Hepatocyte (in vitro differentiated cells): ENCODE results near the gene DIAPH2. TPM values are rescaled to one million over a fixed set of nuclear protein-coding genes. Genes with fewer than 3 reads are reported as not detected.
"Not testable (repeated sequence)": the region's sequence is repeated elsewhere in the genome, so short reads cannot be mapped to it uniquely, and the experiment has no call there.

Source experiments
- DNase-seq: peaks from one replicate; pipeline ENCODE4 v3.0.0-alpha.2; 2016; ENCODE audit warnings: low spot score
- H2AFZ ChIP-seq: fragments of 200-600 bp; sonication (generic); 2 replicates; pipeline ENCODE4 v1.6.0; 2016; ENCODE audit warnings: antibody characterized with exemption, mild to moderate bottlenecking
- H3K27ac ChIP-seq: fragments of 200-600 bp; sonication (generic); 2 replicates; pipeline ENCODE4 v1.5.1; 2016; ENCODE audit warnings: mild to moderate bottlenecking
- H3K27me3 ChIP-seq: fragments of 200-600 bp; sonication (generic); 2 replicates; pipeline ENCODE4 v1.6.1; 2016
- H3K36me3 ChIP-seq: fragments of 200-600 bp; sonication (generic); replicated peaks from 2 replicates; pipeline ENCODE4 v1.5.1; 2016; ENCODE audit warnings: low read depth; ENCODE audit not compliant: insufficient read depth
- H3K4me1 ChIP-seq: fragments of 200-600 bp; sonication (generic); 2 replicates; pipeline ENCODE4 v1.5.1; 2016; ENCODE audit warnings: mild to moderate bottlenecking, moderate library complexity; ENCODE audit not compliant: insufficient read depth
- H3K4me2 ChIP-seq: fragments of 200-600 bp; sonication (generic); 2 replicates; pipeline ENCODE4 v1.6.0; 2016
- H3K4me3 ChIP-seq: fragments of 200-600 bp; sonication (generic); 2 replicates; pipeline ENCODE4 v1.5.1; 2016; ENCODE audit warnings: mild to moderate bottlenecking
- H3K79me2 ChIP-seq: fragments of 200-600 bp; sonication (generic); 2 replicates; pipeline ENCODE4 v1.6.0; 2017; ENCODE audit warnings: mild to moderate bottlenecking
- H3K9me2 ChIP-seq: fragments of 200-600 bp; sonication (generic); replicated peaks from 2 replicates; pipeline ENCODE4 v1.6.0; 2017; ENCODE audit warnings: mild to moderate bottlenecking; ENCODE audit not compliant: insufficient read depth
- H3K9me3 ChIP-seq: fragments of 200-600 bp; sonication (generic); 2 replicates; pipeline ENCODE4 v1.5.1; 2016; ENCODE audit warnings: low read depth, mild to moderate bottlenecking
- H4K20me1 ChIP-seq: fragments of 200-600 bp; sonication (generic); 2 replicates; pipeline ENCODE4 v1.6.0; 2016; ENCODE audit warnings: mild to moderate bottlenecking; ENCODE audit not compliant: insufficient read depth, poor library complexity, severe bottlenecking
- CTCF ChIP-seq: fragments of 200-600 bp; sonication (generic); IDR thresholded peaks from 2 replicates; pipeline ENCODE4 v1.5.1; 2016; ENCODE audit warnings: antibody characterized with exemption, mild to moderate bottlenecking; ENCODE audit not compliant: poor library complexity
- EZH2 ChIP-seq: fragments of 200-600 bp; sonication (generic); IDR thresholded peaks from 2 replicates; pipeline ENCODE4 v1.6.1; 2016; ENCODE audit warnings: antibody characterized with exemption, mild to moderate bottlenecking, borderline replicate concordance
- EZH2phosphoT487 ChIP-seq: fragments of 200-600 bp; sonication (generic); IDR thresholded peaks from one replicate; pipeline ENCODE4 v1.6.1; 2018; ENCODE audit warnings: antibody characterized with exemption, mild to moderate bottlenecking, low read depth, moderate library complexity; ENCODE audit not compliant: unreplicated experiment, severe bottlenecking
- WGBS: methylation state at CpG from one replicate; pipeline ENCODE4 v1.1.6; 2016; ENCODE audit warnings: low lambda C conversion rate; ENCODE audit errors: missing lambda C conversion rate; 5-methylcytosine and 5-hydroxymethylcytosine counted together
- polyA plus RNA-seq: library from polyadenylated mRNA; unstranded; fragments of >200 nt; fragmentation: Nextera tagmentation; extraction: Ambion mirVana; gene quantifications from 2 replicates; pipeline ENCODE4 v1.2.1, GENCODE V29; 2016
- total RNA-seq: library from RNA; depleted of rRNA; stranded (reverse); fragments of >200 nt; gene quantifications from 2 replicates; pipeline ENCODE4 v1.2.3, GENCODE V29; 2014

Gene DIAPH2
- total and polyA plus RNA-seq, 2 experiments from 2014 or later: 14.8 to 32.4 TPM

GRCh38 chrX:96722781-96723180 lies 38.1 kb downstream of the DIAPH2 start:
- WGBS: 94% methylated on average over 2 of the region's 2 CpGs
- H3K4me1 ChIP-seq: peaks cover 17% of the 10 kb centered on the region
- no peak overlapping the region for H3K4me3 ChIP-seq
- no peaks in the 10 kb centered on the region for H4K20me1 ChIP-seq
- H3K4me2 ChIP-seq: no peak overlapping the region
- H3K79me2 ChIP-seq: peaks cover 62% of the 10 kb centered on the region
- DNase-seq: no peak
- H3K9me3 ChIP-seq: peaks cover 8% of the 10 kb centered on the region
- H3K36me3 ChIP-seq: no peaks in the 10 kb centered on the region
- H2AFZ ChIP-seq: no peak overlapping the region
- no peak overlapping the region for H3K27ac ChIP-seq
- no peaks in the 10 kb centered on the region for H3K27me3 ChIP-seq
- TF ChIP-seq EZH2: no peak
- no peak for TF ChIP-seq EZH2phosphoT487
- no peak for TF ChIP-seq CTCF
- H3K9me2 ChIP-seq: no peaks in the 10 kb centered on the region

GRCh38 chrX:96729053-96729452 lies 44.4 kb downstream of the DIAPH2 start:
- no peaks in the 10 kb centered on the region for H3K9me2 ChIP-seq
- no peaks in the 10 kb centered on the region for H3K9me3 ChIP-seq
- TF ChIP-seq EZH2 (no peak), CTCF (no peak), EZH2phosphoT487 (no peak)
- DNase-seq: no peak
- no peaks in the 10 kb centered on the region for H3K36me3 ChIP-seq
- no peaks in the 10 kb centered on the region for H3K4me1 ChIP-seq
- 90% methylated on average over 1 of the region's 1 CpG for WGBS
- H2AFZ ChIP-seq: no peak overlapping the region
- no peaks in the 10 kb centered on the region for H3K27me3 ChIP-seq
- H3K4me2 ChIP-seq: no peak overlapping the region
- peaks cover 28% of the 10 kb centered on the region for H3K79me2 ChIP-seq
- no peaks in the 10 kb centered on the region for H4K20me1 ChIP-seq
- no peak overlapping the region for H3K4me3 ChIP-seq
- H3K27ac ChIP-seq: no peak overlapping the region

GRCh38 chrX:96729868-96730643 lies 45.4 kb downstream of the DIAPH2 start:
- no peaks in the 10 kb centered on the region for H3K9me3 ChIP-seq
- no peaks in the 10 kb centered on the region for H3K4me1 ChIP-seq
- peaks cover 20% of the 10 kb centered on the region for H3K79me2 ChIP-seq
- 80% methylated on average over 2 of the region's 2 CpGs for WGBS
- H3K4me2 ChIP-seq: no peak overlapping the region
- H2AFZ ChIP-seq: no peak overlapping the region
- H3K36me3 ChIP-seq: no peaks in the 10 kb centered on the region
- H4K20me1 ChIP-seq: no peaks in the 10 kb centered on the region
- no peak overlapping the region for H3K4me3 ChIP-seq
- DNase-seq: no peak
- no peak overlapping the region for H3K27ac ChIP-seq
- no peaks in the 10 kb centered on the region for H3K9me2 ChIP-seq
- no peaks in the 10 kb centered on the region for H3K27me3 ChIP-seq
- TF ChIP-seq CTCF (no peak), EZH2 (no peak), EZH2phosphoT487 (no peak)

- not testable (repeated sequence) for H2AFZ ChIP-seq, H3K4me1 ChIP-seq, DNase-seq, H3K4me2 ChIP-seq, H3K27ac ChIP-seq, H4K20me1 ChIP-seq, H3K36me3 ChIP-seq, H3K27me3 ChIP-seq, H3K4me3 ChIP-seq, H3K9me2 ChIP-seq, H3K9me3 ChIP-seq
- H3K79me2 ChIP-seq: peaks cover 22% of the 10 kb centered on the region
- WGBS: 71% methylated on average over 3 of the region's 3 CpGs
Measured at GRCh38 chrX:96731000-96731399, 46.4 kb downstream of the DIAPH2 start.
